GM23338 (cell line): ENCODE data around the gene CRTC3. TPM values are rescaled to one million over a fixed set of nuclear protein-coding genes. Genes with fewer than 3 reads are reported as not detected.

Experiments used
- ATAC-seq: fragments of 200-7000 bp; cut with Tn5 transposase; 3 replicates; pipeline ENCODE4 v1.9.1; 2020
- DNase-seq: peaks from one replicate; pipeline ENCODE4 v3.0.0-alpha.2; 2015; ENCODE audit warnings: low spot score
- H2AFZ ChIP-seq: fragments of 200-600 bp; sonication (generic); 2 replicates; pipeline ENCODE4 v1.8.0; 2016; ENCODE audit warnings: antibody characterized with exemption, mild to moderate bottlenecking, moderate library complexity
- H3F3A ChIP-seq: fragments of 200-600 bp; sonication (generic); replicated peaks from 2 replicates; pipeline ENCODE4 v1.8.0; 2017; ENCODE audit warnings: antibody characterized with exemption, mixed run types, low read depth
- H3K27ac ChIP-seq: fragments of 200-600 bp; sonication (generic); 2 replicates; pipeline ENCODE4 v1.6.1; 2016; ENCODE audit warnings: low read depth
- H3K27me3 ChIP-seq: fragments of 200-600 bp; sonication (generic); 2 replicates; pipeline ENCODE4 v1.8.0; 2016; ENCODE audit warnings: mild to moderate bottlenecking, mixed run types, moderate library complexity; ENCODE audit not compliant: insufficient read depth
- H3K36me3 ChIP-seq: fragments of 200-600 bp; sonication (generic); 2 replicates; pipeline ENCODE4 v1.8.0; 2016; ENCODE audit warnings: mild to moderate bottlenecking; ENCODE audit not compliant: insufficient read depth
- H3K4me1 ChIP-seq: fragments of 200-600 bp; sonication (generic); 2 replicates; pipeline ENCODE4 v1.8.0; 2016; ENCODE audit warnings: mild to moderate bottlenecking, moderate library complexity; ENCODE audit not compliant: insufficient read depth
- H3K4me2 ChIP-seq: fragments of 200-600 bp; sonication (generic); 2 replicates; pipeline ENCODE4 v1.7.1; 2017; ENCODE audit warnings: mixed run types
- H3K4me3 ChIP-seq: fragments of 200-600 bp; sonication (generic); 2 replicates; pipeline ENCODE4 v1.6.1; 2016; ENCODE audit warnings: mixed run types
- H3K79me2 ChIP-seq: fragments of 200-600 bp; sonication (generic); replicated peaks from 2 replicates; pipeline ENCODE4 v1.8.0; 2017; ENCODE audit warnings: mild to moderate bottlenecking; ENCODE audit not compliant: insufficient read depth
- H3K9me2 ChIP-seq: fragments of 200-600 bp; sonication (generic); 2 replicates; pipeline ENCODE4 v1.8.0; 2017; ENCODE audit not compliant: insufficient read depth
- H4K20me1 ChIP-seq: fragments of 200-600 bp; sonication (generic); replicated peaks from 2 replicates; pipeline ENCODE4 v1.8.0; 2017; ENCODE audit warnings: mild to moderate bottlenecking; ENCODE audit not compliant: insufficient read depth
- H3K27ac Mint-ChIP-seq: 2 replicates; pipeline ENCODE4 v1.8.0; 2020; ENCODE audit warnings: inconsistent platforms, mild to moderate bottlenecking, moderate library complexity, mixed read lengths
- H3K27me3 Mint-ChIP-seq: 3 replicates; pipeline ENCODE4 v1.8.0; 2022; ENCODE audit warnings: low read depth, mild to moderate bottlenecking, moderate library complexity, mixed read lengths, inconsistent platforms; ENCODE audit not compliant: insufficient read depth, poor library complexity
- H3K36me3 Mint-ChIP-seq: 3 replicates; pipeline ENCODE4 v1.8.0; 2021; ENCODE audit warnings: low read depth, mild to moderate bottlenecking, inconsistent platforms, moderate library complexity, mixed read lengths
- H3K4me1 Mint-ChIP-seq: 3 replicates; pipeline ENCODE4 v1.8.0; 2020; ENCODE audit warnings: mild to moderate bottlenecking, inconsistent platforms, mixed read lengths
- H3K4me3 Mint-ChIP-seq: 3 replicates; pipeline ENCODE4 v1.8.0; 2021; ENCODE audit warnings: moderate library complexity, mild to moderate bottlenecking, inconsistent platforms, mixed read lengths
- H3K9me3 Mint-ChIP-seq: 3 replicates; pipeline ENCODE4 v1.8.0; 2020; ENCODE audit warnings: moderate library complexity, mild to moderate bottlenecking, inconsistent platforms, mixed read lengths
- EZH2 ChIP-seq: fragments of 200-600 bp; sonication (generic); IDR thresholded peaks from one replicate; pipeline ENCODE4 v1.8.0; 2017; ENCODE audit warnings: antibody characterized with exemption, mild to moderate bottlenecking, low read depth; ENCODE audit not compliant: unreplicated experiment
- JUNB ChIP-seq: IDR thresholded peaks from one replicate; pipeline ENCODE4 v1.6.1; 2016; ENCODE audit warnings: antibody characterized with exemption; ENCODE audit not compliant: unreplicated experiment
- NANOG ChIP-seq: IDR thresholded peaks from 2 replicates; pipeline ENCODE4 v1.6.1; 2016; ENCODE audit warnings: antibody characterized with exemption, borderline replicate concordance
- POLR2AphosphoS5 ChIP-seq: IDR thresholded peaks from 2 replicates; pipeline ENCODE4 v1.6.1; 2016; ENCODE audit warnings: antibody characterized with exemption, low read depth
- ZNF331 ChIP-seq: fragments of 250-450 bp; sonication (Bioruptor Pico); IDR thresholded peaks from 2 replicates; pipeline ENCODE4 v1.5.0; 2020; ENCODE audit warnings: low read depth, mild to moderate bottlenecking, moderate library complexity
- ZNF462 ChIP-seq: fragments of 250-450 bp; sonication (Bioruptor Pico); IDR thresholded peaks from 2 replicates; pipeline ENCODE4 v1.5.0; 2020; ENCODE audit warnings: mild to moderate bottlenecking, moderate library complexity
- polyA plus RNA-seq: library from polyadenylated mRNA; unstranded; fragments of >200 nt; fragmentation: Nextera tagmentation; extraction: Ambion mirVana; gene quantifications from 2 replicates; pipeline ENCODE4 v1.2.1, GENCODE V29; 2016
- total RNA-seq: library from RNA; depleted of rRNA; stranded (reverse); fragments of >200 nt; shearing (Covaris generic); gene quantifications from 2 replicates; pipeline ENCODE4 v1.2.3, GENCODE V29; 2014

CRTC3 gene
- total and polyA plus RNA-seq, 2 experiments from 2014 or later: 2.8 to 3.8 TPM

- TF ChIP-seq ZNF462 (0 out of 2 replicates have a peak, but pooled peaks have one; percentile 37), NANOG (peak; percentile 93), JUNB (no peak), EZH2 (no peak), ZNF331 (no peak), POLR2AphosphoS5 (peak; percentile 35; the same call in 1 of the 2 replicates)
- Histone ChIP-seq H3K36me3 (no peaks in the 10 kb centered on the region), H3F3A (peaks cover 11% of the 10 kb centered on the region; the same call in 1 of the 2 replicates), H3K27me3 (peaks cover 33% of the 10 kb centered on the region), H3K9me2 (no peaks in the 10 kb centered on the region), H3K79me2 (no peaks in the 10 kb centered on the region), H2AFZ (no peak overlapping the region), H3K4me2 (peak overlapping the region; percentile 5), H3K4me1 (peaks cover 61% of the 10 kb centered on the region), H4K20me1 (no peaks in the 10 kb centered on the region), H3K27ac (peak overlapping the region; percentile 14; the same call in 1 of the 2 replicates), H3K4me3 (no peak overlapping the region; the same call in 1 of the 2 replicates)
- H3K27me3 Mint-ChIP-seq: peaks cover 9% of the 10 kb centered on the region
- H3K27ac Mint-ChIP-seq: peak overlapping the region; percentile 43
- H3K4me1 Mint-ChIP-seq: peaks cover 47% of the 10 kb centered on the region
- no peaks in the 10 kb centered on the region for H3K36me3 Mint-ChIP-seq
- H3K9me3 Mint-ChIP-seq: no peaks in the 10 kb centered on the region
- peak; percentile 87 for ATAC-seq
- peak overlapping the region; percentile 36 for H3K4me3 Mint-ChIP-seq
- peak; percentile 78 for DNase-seq
Observed at GRCh38 chr15:90583471-90584252, 53.9 kb downstream of the CRTC3 start.
